ENCODE results near the gene ZP3.
"Not testable (repeated sequence)": the region's sequence is repeated elsewhere in the genome, so short reads cannot be mapped to it uniquely, and the experiment has no call there.

GRCh38 chr7:76461464-76462101 lies 36.8 kb downstream of the ZP3 start, which contains the start of gene DTX2:
- peak in 1 of 3 experiments; percentile 14 for TF ChIP-seq CTCF (IDR thresholded peaks at IDR 0.05)
- TF ChIP-seq POLR2A (IDR thresholded peaks at IDR 0.05; ENCODE audit: low read depth); EP300 (IDR thresholded peaks at IDR 0.05); POLR2AphosphoS5 (IDR thresholded peaks at IDR 0.05): not testable (repeated sequence)
